TTC549 (cell line): ENCODE data around the gene RAMP2.
"Not testable (repeated sequence)": the region's sequence is repeated elsewhere in the genome, so short reads cannot be mapped to it uniquely, and the experiment has no call there.

ENCODE experiments used
- FAIRE-seq: peaks from 2 replicates; lab custom pipeline; 2012; peaks lifted over from hg19 to GRCh38; lab: Jason Lieb, UNC

Gene RAMP2

GRCh38 chr17:42769964-42770363, 8.9 kb downstream of the RAMP2 start:
- not testable (repeated sequence) for FAIRE-seq

- no peak for FAIRE-seq
These were observed 11.9 kb downstream of the RAMP2 start for GRCh38 chr17:42772945-42773289.

DNA sequence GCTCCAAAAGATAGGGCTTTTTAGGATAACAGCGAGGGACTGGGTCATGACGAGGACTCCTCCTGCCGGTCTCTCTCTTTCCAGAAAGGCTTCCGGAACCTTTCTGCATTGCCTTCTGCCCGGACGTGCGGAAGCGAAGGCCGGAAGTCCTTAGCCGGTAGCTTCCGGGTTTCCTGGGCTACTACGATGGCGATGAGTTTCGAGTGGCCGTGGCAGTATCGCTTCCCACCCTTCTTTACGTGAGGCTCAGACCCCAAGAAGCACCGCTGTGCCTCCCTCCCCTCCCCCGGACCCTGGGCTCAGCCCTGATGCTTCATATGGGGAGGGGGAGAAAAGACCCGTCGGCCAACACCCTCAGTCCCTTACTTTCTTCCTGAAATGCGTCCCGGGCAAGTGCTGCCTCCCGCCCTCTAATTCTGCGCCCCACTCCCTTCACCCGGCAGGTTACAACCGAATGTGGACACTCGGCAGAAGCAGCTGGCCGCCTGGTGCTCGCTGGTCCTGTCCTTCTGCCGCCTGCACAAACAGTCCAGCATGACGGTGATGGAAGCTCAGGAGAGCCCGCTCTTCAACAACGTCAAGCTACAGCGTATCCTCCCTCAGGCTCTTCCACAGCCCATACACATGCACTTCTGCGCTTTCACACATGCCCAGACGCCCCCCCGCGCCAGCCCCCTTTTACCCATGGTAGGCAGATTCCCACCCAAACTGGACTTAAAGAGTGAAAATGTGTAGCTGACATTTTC, 12.4 kb downstream of the RAMP2 start, which contains the start of gene VPS25:
Gene VPS25, plus strand, starts transcription at position 160 of the 746 bp plus-strand sequence. Its CDS starts 27 bp downstream, at position 187.
- no peak for FAIRE-seq

DNA sequence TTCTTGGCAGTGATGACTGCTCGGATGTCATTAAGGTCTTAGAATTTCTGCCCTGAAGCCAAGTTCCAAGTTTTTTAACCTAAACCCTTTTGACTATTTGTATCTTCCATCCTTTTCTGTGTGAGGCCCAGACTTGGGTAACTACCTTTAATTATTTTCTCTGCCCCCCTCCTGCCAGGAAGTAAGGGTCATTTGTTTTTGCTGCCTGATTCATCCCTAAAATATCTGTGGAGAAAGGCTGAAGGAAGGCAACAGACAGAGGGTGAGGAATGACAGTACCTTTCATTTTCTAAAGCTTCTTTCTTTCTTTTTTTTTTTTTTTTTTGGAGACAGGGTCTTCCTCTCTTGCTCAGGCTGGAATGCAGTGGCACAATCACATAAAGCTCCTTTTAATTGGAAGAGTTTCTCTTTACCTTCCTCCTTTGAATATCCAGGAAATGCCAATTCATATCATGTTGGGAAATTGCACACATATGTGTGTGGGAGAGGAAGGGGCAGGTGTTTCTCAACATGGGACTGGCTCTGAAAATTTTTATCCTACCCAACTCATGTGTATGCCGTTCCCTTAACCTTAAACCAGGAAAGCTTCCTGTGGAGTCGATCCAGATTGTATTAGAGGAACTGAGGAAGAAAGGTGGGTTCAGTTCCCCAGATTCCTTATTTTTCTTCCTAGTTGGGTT, 13.2 kb downstream of the RAMP2 start:
- no peak for FAIRE-seq

- no peak for FAIRE-seq
These were observed 14.6 kb downstream of the RAMP2 start for GRCh38 chr17:42775534-42776098.

DNA sequence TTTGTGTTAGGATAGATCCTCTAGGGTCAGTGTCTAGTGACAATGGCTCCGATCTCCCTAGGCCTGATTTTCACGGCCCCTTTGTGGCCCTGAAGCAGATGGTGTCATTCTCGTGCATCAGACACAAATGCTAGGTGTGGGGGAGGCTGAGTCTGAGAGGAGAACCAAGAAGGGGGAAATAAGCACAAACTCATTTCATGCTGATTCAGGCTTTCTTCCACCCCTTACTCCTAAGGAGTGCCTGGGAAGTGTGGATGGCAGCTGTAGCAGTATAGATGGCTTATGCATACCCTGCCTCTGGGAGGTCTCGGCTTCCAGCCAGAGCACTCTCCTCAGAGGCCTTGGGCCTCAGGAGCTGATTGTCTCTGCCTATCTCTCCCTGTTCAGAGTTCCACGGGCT, 17.5 kb downstream of the RAMP2 start:
- no peak for FAIRE-seq

DNA sequence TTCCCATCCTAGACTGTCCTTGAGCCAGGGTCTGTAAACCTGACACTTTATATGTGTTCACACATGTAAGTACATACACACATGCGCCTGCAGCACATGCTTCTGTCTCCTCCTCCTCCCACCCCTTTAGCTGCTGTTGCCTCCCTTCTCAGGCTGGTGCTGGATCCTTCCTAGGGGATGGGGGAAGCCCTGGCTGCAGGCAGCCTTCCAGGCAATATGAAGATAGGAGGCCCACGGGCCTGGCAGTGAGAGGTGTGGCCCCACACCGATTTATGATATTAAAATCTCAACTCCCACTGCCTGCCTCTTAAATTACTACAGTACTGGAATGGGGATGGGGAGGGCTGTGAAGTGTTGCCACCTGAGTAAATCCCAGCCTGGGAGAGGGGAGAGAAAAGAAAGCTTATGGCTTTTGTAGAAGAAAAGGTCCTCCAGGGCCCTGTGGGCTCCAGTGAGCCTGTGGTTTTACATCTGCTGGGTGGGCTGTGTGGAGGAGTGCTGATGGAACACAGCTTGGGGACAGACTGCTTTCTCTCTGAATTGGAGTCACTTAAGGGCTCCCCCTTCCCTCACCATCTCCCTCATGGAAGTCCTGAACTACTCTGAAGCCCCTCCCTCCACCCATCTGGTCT, 18.4 kb downstream of the RAMP2 start:
- no peak for FAIRE-seq

GRCh38 chr17:42779936-42780850, 19.2 kb downstream of the RAMP2 start, which contains the start of gene WNK4:
WNK4 (plus strand) TSS chr17:42780610; CDS start chr17:42780699, 89 bp downstream.
- no peak for FAIRE-seq

DNA sequence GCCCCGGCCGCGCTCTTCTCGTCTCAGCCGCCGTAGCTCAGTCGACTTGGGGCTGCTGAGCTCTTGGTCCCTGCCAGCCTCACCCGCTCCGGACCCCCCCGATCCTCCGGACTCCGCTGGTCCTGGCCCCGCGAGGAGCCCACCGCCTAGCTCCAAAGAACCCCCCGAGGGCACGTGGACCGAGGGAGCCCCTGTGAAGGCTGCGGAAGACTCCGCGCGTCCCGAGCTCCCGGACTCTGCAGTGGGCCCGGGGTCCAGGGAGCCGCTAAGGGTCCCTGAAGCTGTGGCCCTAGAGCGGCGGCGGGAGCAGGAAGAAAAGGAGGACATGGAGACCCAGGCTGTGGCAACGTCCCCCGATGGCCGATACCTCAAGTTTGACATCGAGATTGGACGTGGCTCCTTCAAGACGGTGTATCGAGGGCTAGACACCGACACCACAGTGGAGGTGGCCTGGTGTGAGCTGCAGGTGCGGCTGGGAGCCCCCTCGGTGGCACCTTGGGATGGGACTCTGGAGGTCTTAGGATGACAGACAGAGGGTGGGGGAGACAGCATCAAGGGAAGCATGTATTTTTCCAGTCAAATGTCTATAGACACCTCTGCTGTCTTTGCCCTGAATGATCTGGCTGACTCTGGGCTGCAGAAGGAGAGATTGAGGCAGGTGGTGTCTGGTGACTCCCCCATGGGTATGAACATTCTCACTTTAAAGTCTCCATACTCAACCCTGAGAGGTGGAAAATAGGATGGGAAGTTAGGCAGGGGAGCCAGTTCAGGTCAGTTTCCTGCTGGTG, 20.0 kb downstream of the RAMP2 start:
- no peak for FAIRE-seq

DNA sequence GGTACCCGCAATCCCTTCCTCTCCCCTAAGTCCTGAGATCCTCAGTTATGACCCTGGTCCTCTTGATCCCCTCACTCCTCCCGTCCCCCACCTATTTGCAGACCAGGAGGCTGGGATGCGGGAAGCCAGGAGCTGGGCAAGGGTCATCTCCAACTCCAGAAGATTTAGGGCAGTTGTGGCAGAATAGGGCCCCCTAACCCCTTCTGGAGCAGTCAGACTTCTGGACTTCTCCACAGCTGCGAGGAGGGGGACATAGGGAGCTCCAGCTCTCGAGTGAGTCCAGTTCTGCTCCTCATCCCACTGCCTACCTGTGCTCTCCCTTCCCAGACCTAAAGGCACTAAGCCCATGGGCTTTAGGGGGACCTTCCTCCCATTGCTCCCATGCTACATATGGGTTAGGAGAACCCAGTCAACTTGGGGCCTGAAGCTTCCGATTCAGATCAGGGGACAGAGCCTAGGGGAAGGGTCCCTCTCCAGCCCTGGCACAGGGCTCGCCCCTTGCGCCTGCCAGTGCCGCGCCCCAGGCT, 20.7 kb downstream of the RAMP2 start:
- no peak for FAIRE-seq

GRCh38 chr17:42782166-42783061, 21.4 kb downstream of the RAMP2 start:
- FAIRE-seq = no peak

DNA sequence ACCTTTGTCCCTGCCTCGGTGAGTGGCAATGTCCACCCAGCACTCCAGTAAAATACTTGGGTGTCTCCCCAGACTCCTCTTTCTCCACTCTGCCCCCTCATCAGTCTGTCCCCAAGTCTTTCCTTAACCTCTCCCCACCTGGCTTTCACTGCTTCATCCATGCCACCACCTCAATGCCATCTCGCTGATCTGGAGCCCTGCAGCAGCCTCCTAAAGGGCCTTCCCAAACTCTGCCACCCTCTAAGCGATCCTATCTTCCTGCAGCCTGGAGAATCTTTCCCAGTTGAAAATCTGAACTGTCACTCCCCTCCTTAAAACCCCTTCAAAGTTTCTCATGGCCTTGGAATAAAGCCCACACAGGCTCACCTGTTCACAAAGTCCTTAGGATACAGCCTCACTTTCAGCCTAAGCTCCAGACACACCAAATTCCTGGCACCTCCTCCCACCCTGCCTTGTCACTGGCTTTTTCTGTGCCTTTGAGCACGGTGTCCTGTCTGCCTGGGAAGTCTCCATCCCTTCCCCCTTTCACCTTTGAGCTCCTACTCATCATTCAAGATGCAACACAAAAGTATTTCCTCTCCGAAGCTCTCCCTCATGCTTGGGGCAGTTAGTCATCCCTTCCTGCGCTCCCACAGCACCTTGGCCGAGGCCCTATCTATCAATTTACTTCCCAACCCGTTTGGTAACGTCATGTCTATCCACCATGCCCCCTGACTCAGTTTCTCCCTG, 22.2 kb downstream of the RAMP2 start:
- no peak for FAIRE-seq

- FAIRE-seq = no peak
These were observed 22.7 kb downstream of the RAMP2 start for GRCh38 chr17:42783791-42784138.

DNA sequence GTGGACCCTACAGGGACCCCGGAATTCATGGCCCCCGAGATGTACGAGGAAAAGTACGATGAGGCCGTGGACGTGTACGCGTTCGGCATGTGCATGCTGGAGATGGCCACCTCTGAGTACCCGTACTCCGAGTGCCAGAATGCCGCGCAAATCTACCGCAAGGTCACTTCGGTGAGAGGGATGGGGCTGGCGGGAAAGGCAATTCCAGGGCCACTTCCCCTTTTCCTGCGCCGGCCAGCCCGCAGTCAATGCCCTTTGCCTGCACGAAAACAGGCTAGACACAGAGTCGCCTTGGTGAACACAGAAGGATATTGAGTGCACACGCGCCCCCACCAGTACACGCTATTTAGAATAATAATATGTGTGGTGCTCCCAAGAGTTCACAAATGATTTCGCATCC, 23.4 kb downstream of the RAMP2 start:
- FAIRE-seq = no peak

DNA sequence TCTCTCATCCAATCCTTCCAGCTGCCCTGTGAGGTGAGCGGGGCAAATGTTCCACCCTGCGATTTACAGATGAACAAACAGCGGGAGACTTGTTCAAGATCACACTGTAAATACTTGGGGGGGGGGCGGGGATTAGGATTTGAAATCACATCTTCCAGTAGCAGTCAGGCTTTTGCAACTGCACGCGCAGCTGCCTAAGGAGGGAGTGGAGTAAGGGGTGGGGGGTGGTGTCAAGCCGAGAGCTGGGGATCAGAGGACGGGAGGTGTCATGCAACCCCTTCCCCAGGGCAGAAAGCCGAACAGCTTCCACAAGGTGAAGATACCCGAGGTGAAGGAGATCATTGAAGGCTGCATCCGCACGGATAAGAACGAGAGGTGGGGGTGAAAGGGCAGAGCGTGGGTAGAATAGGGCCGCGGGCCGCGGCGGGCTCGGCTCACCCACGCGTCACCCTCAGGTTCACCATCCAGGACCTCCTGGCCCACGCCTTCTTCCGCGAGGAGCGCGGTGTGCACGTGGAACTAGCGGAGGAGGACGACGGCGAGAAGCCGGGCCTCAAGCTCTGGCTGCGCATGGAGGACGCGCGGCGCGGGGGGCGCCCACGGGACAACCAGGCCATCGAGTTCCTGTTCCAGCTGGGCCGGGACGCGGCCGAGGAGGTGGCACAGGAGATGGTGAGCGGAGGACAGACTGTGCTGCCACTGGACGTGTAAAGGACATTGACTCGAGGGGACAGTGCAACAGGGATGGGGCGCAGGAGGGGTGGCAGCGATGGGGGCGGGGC, 24.0 kb downstream of the RAMP2 start:
- FAIRE-seq = no peak

DNA sequence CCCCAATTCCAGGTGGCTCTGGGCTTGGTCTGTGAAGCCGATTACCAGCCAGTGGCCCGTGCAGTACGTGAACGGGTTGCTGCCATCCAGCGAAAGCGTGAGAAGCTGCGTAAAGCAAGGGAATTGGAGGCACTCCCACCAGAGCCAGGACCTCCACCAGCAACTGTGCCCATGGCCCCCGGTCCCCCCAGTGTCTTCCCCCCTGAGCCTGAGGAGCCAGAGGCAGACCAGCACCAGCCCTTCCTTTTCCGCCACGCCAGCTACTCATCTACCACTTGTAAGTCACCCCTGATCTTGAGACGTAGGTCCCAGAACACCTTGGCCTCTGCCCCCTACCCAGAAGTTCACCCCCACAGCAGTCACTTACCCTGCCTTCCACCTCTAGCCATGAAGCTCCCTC, 26.2 kb downstream of the RAMP2 start:
- FAIRE-seq = no peak

- FAIRE-seq = no peak
These were observed 30.9 kb downstream of the RAMP2 start for GRCh38 chr17:42791948-42792347.

GRCh38 chr17:42792545-42792944, 31.5 kb downstream of the RAMP2 start:
- FAIRE-seq = no peak
